H9 (cell line): ENCODE measurements around the gene FAM210A. TPM values are rescaled to one million over a fixed set of nuclear protein-coding genes. Genes with fewer than 3 reads are reported as not detected.

ENCODE experiments used
- DNase-seq: peaks from one replicate; pipeline ENCODE4 v3.0.0-alpha.2; 2017
- H2AFZ ChIP-seq: one replicate; pipeline ENCODE4 v1.6.1; 2013; ENCODE audit warnings: mild to moderate bottlenecking, low read length, control low read depth, moderate library complexity
- H2AK5ac ChIP-seq: 2 replicates; pipeline ENCODE4 v1.6.1; 2013; ENCODE audit warnings: low read length, control low read depth, mixed read lengths; ENCODE audit not compliant: insufficient read length
- H2BK120ac ChIP-seq: one replicate; pipeline ENCODE4 v1.6.1; 2013; ENCODE audit warnings: low read depth, mild to moderate bottlenecking, low read length, control low read depth, inconsistent platforms; ENCODE audit not compliant: poor library complexity, severe bottlenecking
- H2BK12ac ChIP-seq: 2 replicates; pipeline ENCODE4 v1.6.1; 2013; ENCODE audit warnings: low read length, control low read depth, mixed read lengths, low read depth; ENCODE audit not compliant: insufficient read length
- H2BK15ac ChIP-seq: 2 replicates; pipeline ENCODE4 v1.6.1; 2013; ENCODE audit warnings: low read depth, low read length, control low read depth
- H2BK20ac ChIP-seq: one replicate; pipeline ENCODE4 v1.6.1; 2013; ENCODE audit warnings: low read depth, mild to moderate bottlenecking, low read length, control low read depth, inconsistent platforms; ENCODE audit not compliant: poor library complexity, severe bottlenecking
- H2BK5ac ChIP-seq: 2 replicates; pipeline ENCODE4 v1.6.1; 2013; ENCODE audit warnings: low read length, control low read depth, mixed read lengths; ENCODE audit not compliant: insufficient read length
- H3K14ac ChIP-seq: 2 replicates; pipeline ENCODE4 v1.6.1; 2013; ENCODE audit warnings: low read length, control low read depth; ENCODE audit not compliant: insufficient read depth
- H3K18ac ChIP-seq: 2 replicates; pipeline ENCODE4 v1.6.1; 2013; ENCODE audit warnings: low read depth, mild to moderate bottlenecking, mixed read lengths, low read length, control low read depth; ENCODE audit not compliant: insufficient read length
- H3K23ac ChIP-seq: 2 replicates; pipeline ENCODE4 v1.6.1; 2013; ENCODE audit warnings: low read length, control low read depth, mixed read lengths, low read depth; ENCODE audit not compliant: insufficient read length
- H3K23me2 ChIP-seq: 2 replicates; pipeline ENCODE4 v1.6.1; 2013; ENCODE audit warnings: low read depth, mild to moderate bottlenecking, mixed read lengths, low read length, control low read depth; ENCODE audit not compliant: insufficient read length, poor library complexity, severe bottlenecking
- H3K27ac ChIP-seq: 2 replicates; pipeline ENCODE4 v1.5.1; 2013; ENCODE audit warnings: low read length, control low read depth, mixed read lengths, low read depth; ENCODE audit not compliant: insufficient read length
- H3K27me3 ChIP-seq: 2 replicates; pipeline ENCODE4 v1.6.1; 2013; ENCODE audit warnings: low read length, control low read depth, inconsistent platforms; ENCODE audit not compliant: insufficient read depth
- H3K4ac ChIP-seq: 2 replicates; pipeline ENCODE4 v1.6.1; 2013; ENCODE audit warnings: low read depth, mild to moderate bottlenecking, control low read depth, inconsistent platforms, low read length, moderate library complexity
- H3K4me1 ChIP-seq: 2 replicates; pipeline ENCODE4 v1.6.1; 2013; ENCODE audit warnings: low read length, control low read depth, inconsistent platforms; ENCODE audit not compliant: insufficient read depth
- H3K4me2 ChIP-seq: 2 replicates; pipeline ENCODE4 v1.6.1; 2013; ENCODE audit warnings: low read length, control low read depth, mixed read lengths; ENCODE audit not compliant: insufficient read length, insufficient read depth
- H3K56ac ChIP-seq: 2 replicates; pipeline ENCODE4 v1.6.1; 2013; ENCODE audit warnings: low read depth, mild to moderate bottlenecking, mixed read lengths, low read length, control low read depth; ENCODE audit not compliant: insufficient read length
- H3K79me1 ChIP-seq: 2 replicates; pipeline ENCODE4 v1.6.1; 2013; ENCODE audit warnings: low read depth, mild to moderate bottlenecking, moderate library complexity, low read length, control low read depth, inconsistent platforms; ENCODE audit not compliant: insufficient read depth, poor library complexity, severe bottlenecking
- H3K79me2 ChIP-seq: 2 replicates; pipeline ENCODE4 v1.6.1; 2013; ENCODE audit warnings: low read length, control low read depth, inconsistent platforms; ENCODE audit not compliant: insufficient read depth
- H3K9ac ChIP-seq: 2 replicates; pipeline ENCODE4 v1.6.1; 2013; ENCODE audit warnings: low read length, control low read depth, mixed read lengths; ENCODE audit not compliant: insufficient read length; ENCODE audit errors: extremely low read depth
- H3K9me3 ChIP-seq: one replicate; pipeline ENCODE4 v1.6.1; 2013; ENCODE audit warnings: low read depth, low read length, inconsistent platforms; ENCODE audit not compliant: control insufficient read depth
- H3T11ph ChIP-seq: one replicate; pipeline ENCODE4 v1.6.1; 2013; ENCODE audit warnings: mild to moderate bottlenecking, low read length, control low read depth, inconsistent platforms
- H4K20me1 ChIP-seq: one replicate; pipeline ENCODE4 v1.6.1; 2013; ENCODE audit not compliant: control insufficient read depth, insufficient read length, insufficient read depth
- H4K5ac ChIP-seq: 2 replicates; pipeline ENCODE4 v1.6.1; 2013; ENCODE audit warnings: low read depth, mild to moderate bottlenecking, mixed read lengths, low read length, control low read depth; ENCODE audit not compliant: insufficient read length
- H4K8ac ChIP-seq: replicated peaks from 2 replicates; pipeline ENCODE4 v1.6.1; 2013; ENCODE audit warnings: low read length, control low read depth, mixed read lengths, low read depth; ENCODE audit not compliant: insufficient read length
- H4K91ac ChIP-seq: 2 replicates; pipeline ENCODE4 v1.6.1; 2013; ENCODE audit warnings: low read depth, mild to moderate bottlenecking, moderate library complexity, mixed read lengths, low read length, control low read depth; ENCODE audit not compliant: insufficient read length
- H3K27ac Mint-ChIP-seq, 3 experiments: 2 replicates in 2 of 3; 3 replicates in 1 of 3; pipeline ENCODE4 v1.8.0; 2020 to 2021; ENCODE audit warnings: mixed read lengths in 3 of 3, mild to moderate bottlenecking in 1 of 3, moderate library complexity in 1 of 3
- H3K27me3 Mint-ChIP-seq: 2 replicates; pipeline ENCODE4 v1.8.0; 2021; ENCODE audit warnings: low read depth, mild to moderate bottlenecking, moderate library complexity, mixed read lengths
- H3K36me3 Mint-ChIP-seq, 3 experiments: 2 replicates in 2 of 3; 3 replicates in 1 of 3; pipeline ENCODE4 v1.8.0; 2020 to 2021; ENCODE audit warnings: low read depth in 3 of 3, mixed read lengths in 3 of 3; ENCODE audit not compliant: insufficient read depth in 1 of 3
- H3K4me1 Mint-ChIP-seq, 2 experiments: 2 replicates each; pipeline ENCODE4 v1.8.0; 2020; ENCODE audit warnings: mixed read lengths in 2 of 2
- H3K4me3 Mint-ChIP-seq, 2 experiments: 2 replicates in 1 of 2; 3 replicates in 1 of 2; pipeline ENCODE4 v1.8.0; 2020 to 2021; ENCODE audit warnings: mild to moderate bottlenecking in 2 of 2, mixed read lengths in 2 of 2, moderate library complexity in 1 of 2
- H3K9me3 Mint-ChIP-seq, 2 experiments: 2 replicates in 1 of 2; 3 replicates in 1 of 2; pipeline ENCODE4 v1.8.0; 2020; ENCODE audit warnings: mild to moderate bottlenecking in 2 of 2, mixed read lengths in 2 of 2, moderate library complexity in 1 of 2
- WGBS: extraction: QIAGEN DNeasy Blood & Tissue Kit; methylation state at CpG from one replicate; pipeline ENCODE4 v1.1.7; 2013; ENCODE audit warnings: missing lambda C conversion rate, low lambda C conversion rate, mixed read lengths; ENCODE audit not compliant: insufficient read length; ENCODE audit errors: extremely low coverage; 5-methylcytosine and 5-hydroxymethylcytosine counted together
- long read RNA-seq: library from polyadenylated mRNA; unstranded; transcript quantifications from one replicate; pipeline ENCODE4 v2.0.0, GENCODE V29; 2020
- total RNA-seq: library from RNA; stranded (reverse); gene quantifications from 2 replicates; pipeline ENCODE4 v1.2.1, GENCODE V29; 2021
- TF ChIP-seq, protein P1 (sequence below): fragments of 200-600 bp; sonication (generic); conservative IDR thresholded peaks from 3 replicates; pipeline ENCODE4 v1.8.0; 2021; ENCODE audit warnings: antibody characterized with exemption, mild to moderate bottlenecking

The FAM210A gene, protein sequence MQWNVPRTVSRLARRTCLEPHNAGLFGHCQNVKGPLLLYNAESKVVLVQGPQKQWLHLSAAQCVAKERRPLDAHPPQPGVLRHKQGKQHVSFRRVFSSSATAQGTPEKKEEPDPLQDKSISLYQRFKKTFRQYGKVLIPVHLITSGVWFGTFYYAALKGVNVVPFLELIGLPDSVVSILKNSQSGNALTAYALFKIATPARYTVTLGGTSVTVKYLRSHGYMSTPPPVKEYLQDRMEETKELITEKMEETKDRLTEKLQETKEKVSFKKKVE
- 21.3 and 22.5 TPM in 2 replicates for total RNA-seq
- long read RNA-seq, full-length matches to known transcripts: 52 of 77 reads
- long read RNA-seq, partial matches to known transcripts: 1 of 77 reads
- long read RNA-seq, other reads (novel, unspliced or antisense): 24 of 77 reads

DNA sequence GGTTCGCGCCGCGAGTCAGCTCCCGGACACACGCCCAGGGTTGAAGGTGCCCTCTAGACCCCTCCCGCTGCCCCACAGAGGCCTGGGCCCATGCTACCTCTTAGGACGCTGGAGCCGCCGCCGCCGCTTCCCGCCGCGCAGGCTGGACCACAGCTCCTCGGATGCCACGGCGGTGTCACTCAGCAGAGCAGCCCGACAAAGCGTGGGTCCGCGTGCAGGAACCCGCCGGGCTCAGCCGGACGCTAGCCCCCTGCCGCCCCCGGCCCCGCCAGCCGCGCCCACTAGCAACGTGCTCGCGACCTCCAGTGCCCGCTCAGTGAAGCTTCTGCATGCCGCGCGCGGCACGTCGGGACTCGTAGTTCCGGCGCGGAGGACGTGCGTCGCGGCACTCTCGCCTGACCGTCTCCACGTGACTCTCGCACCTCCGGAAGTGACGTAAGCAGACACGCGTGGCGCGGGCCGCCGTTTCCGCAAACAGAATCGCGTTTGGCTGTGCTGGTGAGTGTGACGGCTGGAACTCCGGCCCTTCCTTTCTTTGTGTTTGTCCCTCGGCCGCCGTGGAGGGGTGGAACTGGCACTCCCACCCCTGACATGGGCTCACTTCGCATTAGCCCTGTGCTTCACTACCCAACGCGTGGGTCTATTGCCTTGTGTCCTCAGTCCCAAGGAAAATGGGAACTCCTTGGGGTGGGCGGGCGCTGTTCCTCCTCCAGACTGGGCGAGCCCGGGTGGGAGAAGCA is at the start of gene FAM210A, which contains the start of gene RNMT:
Gene FAM210A (minus strand): TSS at position 327 of the 740 bp plus-strand sequence. CDS start 44,481 bp downstream, outside the sequence.
Gene RNMT (plus strand): TSS at position 442 of the 740 bp plus-strand sequence. CDS start 4,845 bp downstream, outside the sequence.
- H4K5ac ChIP-seq: peak within 1 kb of the TSS; percentile 48
- no peak within 1 kb of the TSS for H2BK15ac ChIP-seq
- no peak within 1 kb of the TSS for H3K23ac ChIP-seq
- no peaks in the 10 kb centered on the region for H3K27me3 ChIP-seq
- Mint-ChIP-seq H3K9me3 (no peaks in the 10 kb centered on the region), H3K27me3 (no peaks in the 10 kb centered on the region), H3K4me1 (peaks cover 16 to 21% of the 10 kb centered on the region in 2 experiments), H3K27ac (peak within 1 kb of the TSS; percentile 88 to 99 (median 92)), H3K36me3 (peaks cover 2 to 6% (median 6%) of the 10 kb centered on the region in 3 experiments), H3K4me3 (peak within 1 kb of the TSS; percentile 96 to 97)
- peaks cover 33% of the 10 kb centered on the region; the same call in 1 of the 2 replicates for H3K79me2 ChIP-seq
- no peak within 1 kb of the TSS for H2BK120ac ChIP-seq
- H2BK5ac ChIP-seq: no peak within 1 kb of the TSS
- no peak within 1 kb of the TSS for H3T11ph ChIP-seq
- H3K27ac ChIP-seq: no peak within 1 kb of the TSS
- H4K8ac ChIP-seq: no peak within 1 kb of the TSS
- H3K18ac ChIP-seq: peak within 1 kb of the TSS; percentile 89
- H3K4ac ChIP-seq: no peak within 1 kb of the TSS; the same call in 1 of the 2 replicates
- H3K79me1 ChIP-seq: peaks cover 4% of the 10 kb centered on the region
- TF ChIP-seq, protein P1, sequence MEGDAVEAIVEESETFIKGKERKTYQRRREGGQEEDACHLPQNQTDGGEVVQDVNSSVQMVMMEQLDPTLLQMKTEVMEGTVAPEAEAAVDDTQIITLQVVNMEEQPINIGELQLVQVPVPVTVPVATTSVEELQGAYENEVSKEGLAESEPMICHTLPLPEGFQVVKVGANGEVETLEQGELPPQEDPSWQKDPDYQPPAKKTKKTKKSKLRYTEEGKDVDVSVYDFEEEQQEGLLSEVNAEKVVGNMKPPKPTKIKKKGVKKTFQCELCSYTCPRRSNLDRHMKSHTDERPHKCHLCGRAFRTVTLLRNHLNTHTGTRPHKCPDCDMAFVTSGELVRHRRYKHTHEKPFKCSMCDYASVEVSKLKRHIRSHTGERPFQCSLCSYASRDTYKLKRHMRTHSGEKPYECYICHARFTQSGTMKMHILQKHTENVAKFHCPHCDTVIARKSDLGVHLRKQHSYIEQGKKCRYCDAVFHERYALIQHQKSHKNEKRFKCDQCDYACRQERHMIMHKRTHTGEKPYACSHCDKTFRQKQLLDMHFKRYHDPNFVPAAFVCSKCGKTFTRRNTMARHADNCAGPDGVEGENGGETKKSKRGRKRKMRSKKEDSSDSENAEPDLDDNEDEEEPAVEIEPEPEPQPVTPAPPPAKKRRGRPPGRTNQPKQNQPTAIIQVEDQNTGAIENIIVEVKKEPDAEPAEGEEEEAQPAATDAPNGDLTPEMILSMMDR: no peak
- no peaks in the 10 kb centered on the region for H3K9me3 ChIP-seq
- H4K20me1 ChIP-seq: no peaks in the 10 kb centered on the region
- no peak within 1 kb of the TSS for H2AK5ac ChIP-seq
- H2BK20ac ChIP-seq: no peak within 1 kb of the TSS
- peak; percentile 94 for DNase-seq
- H3K14ac ChIP-seq: peak within 1 kb of the TSS; percentile 88
- no peak within 1 kb of the TSS for H4K91ac ChIP-seq
- H2AFZ ChIP-seq: no peak within 1 kb of the TSS
- no peak within 1 kb of the TSS for H2BK12ac ChIP-seq
- no CpG with 5 or more reads among the region's 76 CpGs for WGBS
- no peak within 1 kb of the TSS for H3K56ac ChIP-seq
- peaks cover 6% of the 10 kb centered on the region for H3K23me2 ChIP-seq
- H3K4me2 ChIP-seq: peak within 1 kb of the TSS; percentile 61
- peak within 1 kb of the TSS; percentile 80 for H3K9ac ChIP-seq
- no peaks in the 10 kb centered on the region for H3K4me1 ChIP-seq
